HG02759 (cell line): ENCODE data around the gene METTL8.

ENCODE experiments used
- ATAC-seq: cut with Tn5 transposase; IDR thresholded peaks from one replicate; pipeline ENCODE4 v1.9.1; 2021; ENCODE audit warnings: mild to moderate bottlenecking, moderate library complexity; ENCODE audit not compliant: unreplicated experiment

The METTL8 gene, protein sequence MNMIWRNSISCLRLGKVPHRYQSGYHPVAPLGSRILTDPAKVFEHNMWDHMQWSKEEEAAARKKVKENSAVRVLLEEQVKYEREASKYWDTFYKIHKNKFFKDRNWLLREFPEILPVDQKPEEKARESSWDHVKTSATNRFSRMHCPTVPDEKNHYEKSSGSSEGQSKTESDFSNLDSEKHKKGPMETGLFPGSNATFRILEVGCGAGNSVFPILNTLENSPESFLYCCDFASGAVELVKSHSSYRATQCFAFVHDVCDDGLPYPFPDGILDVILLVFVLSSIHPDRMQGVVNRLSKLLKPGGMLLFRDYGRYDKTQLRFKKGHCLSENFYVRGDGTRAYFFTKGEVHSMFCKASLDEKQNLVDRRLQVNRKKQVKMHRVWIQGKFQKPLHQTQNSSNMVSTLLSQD

DNA sequence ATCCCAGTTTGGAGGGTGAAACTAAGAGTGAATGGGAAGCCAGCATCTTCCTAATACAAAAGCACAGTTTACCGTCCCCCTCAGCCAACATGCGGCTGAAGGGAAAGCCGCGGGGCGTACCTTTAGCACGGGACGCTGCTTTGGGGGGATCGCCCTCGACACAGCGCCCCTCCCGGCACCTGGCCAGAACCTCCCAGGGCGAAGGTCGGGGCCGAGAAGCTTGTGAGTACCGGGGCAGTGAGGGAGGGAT is at the start of gene METTL8:
Gene METTL8, minus strand, starts transcription at position 228 of the 250 bp plus-strand sequence. CDS start 41,805 bp downstream, outside the sequence.
- ATAC-seq: no peak

DNA sequence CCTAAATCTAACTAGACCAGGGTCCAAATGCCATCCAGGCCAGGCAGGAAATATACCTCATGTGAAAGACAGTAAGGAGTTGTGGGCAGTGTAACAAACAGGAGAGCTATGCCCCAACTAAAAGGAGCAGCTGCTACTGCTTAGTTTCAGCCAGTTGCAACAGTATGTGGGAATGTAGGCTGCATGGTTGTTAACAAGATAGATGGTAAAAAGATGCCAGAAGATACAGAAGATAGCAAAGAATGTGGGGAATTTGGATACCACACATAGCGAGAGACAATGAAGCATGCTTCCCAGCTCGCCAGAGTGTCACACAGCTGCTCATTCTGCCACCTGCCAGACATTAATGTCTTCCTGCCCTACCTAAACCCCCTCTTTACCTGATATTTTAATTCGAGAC is 49.1 kb upstream of the METTL8 start:
- ATAC-seq: no peak

DNA sequence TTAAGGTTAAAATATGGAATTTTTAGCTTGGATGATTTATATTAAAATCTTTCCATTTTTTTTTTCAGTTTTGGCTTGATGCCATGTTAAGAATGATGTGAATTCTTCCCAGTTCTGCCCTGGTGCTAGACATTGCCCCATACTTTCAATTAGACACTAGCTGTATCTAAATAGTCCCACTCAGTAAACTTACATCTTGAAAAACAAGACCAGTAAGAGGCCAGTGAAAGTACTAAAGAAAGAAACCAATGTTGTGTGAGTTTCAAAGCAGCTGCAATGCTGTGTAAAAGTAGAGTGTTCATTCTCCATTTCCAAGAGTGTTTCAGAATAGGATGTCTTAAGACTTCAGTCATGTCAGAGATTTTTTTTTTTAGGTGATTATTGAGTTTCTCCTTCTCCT is 48.5 kb upstream of the METTL8 start:
- ATAC-seq: no peak

DNA sequence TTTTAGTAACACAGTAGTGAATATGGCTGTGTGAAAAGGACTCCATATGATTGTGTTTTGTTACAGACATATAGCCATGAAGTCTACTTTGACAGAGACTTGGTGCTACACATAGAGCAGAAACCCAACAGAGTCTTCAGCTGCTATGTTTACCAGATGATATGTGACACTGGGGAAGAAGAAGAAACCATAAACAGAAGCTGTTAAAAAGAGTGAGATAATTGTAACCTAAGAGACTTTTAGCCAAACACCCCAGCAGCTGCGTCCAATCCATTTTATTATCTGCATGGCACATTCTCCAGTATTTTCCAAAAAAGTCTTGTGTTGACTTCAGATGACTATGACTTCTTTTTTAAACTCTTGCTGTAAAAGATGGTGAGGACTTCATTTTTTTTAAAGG is 47.1 kb upstream of the METTL8 start:
- no peak for ATAC-seq

DNA sequence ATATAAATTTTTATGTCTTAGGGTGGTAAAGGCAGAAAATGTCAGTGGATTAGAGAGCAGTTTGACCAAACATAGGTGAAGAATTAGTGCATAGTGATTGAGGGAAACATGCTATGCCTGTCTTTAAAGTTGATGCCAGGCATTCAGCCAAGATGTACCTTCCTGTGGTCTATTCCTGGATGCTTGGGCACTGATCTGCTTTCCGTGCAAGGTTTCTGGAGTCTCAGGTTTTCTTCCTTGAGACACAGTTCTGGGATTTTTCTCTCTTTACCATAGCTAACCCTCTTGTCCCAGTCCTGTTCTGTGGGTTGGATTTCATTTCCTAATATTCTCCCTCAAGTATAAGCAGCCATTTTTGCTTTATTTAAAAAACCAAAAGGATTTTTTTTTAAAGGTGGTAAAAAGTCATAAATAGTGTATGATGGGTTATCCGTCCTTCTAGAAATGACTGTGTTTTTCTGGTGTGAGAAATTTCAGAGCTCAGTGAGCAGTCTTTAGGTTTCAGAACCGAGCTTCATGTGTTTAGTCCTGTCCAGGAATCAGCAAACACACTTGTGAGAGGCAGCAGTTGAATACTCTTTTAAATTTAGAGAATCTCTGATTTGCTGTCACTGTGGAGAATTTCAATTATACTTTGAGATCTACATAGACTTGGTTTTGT is 45.5 kb upstream of the METTL8 start:
- no peak for ATAC-seq

DNA sequence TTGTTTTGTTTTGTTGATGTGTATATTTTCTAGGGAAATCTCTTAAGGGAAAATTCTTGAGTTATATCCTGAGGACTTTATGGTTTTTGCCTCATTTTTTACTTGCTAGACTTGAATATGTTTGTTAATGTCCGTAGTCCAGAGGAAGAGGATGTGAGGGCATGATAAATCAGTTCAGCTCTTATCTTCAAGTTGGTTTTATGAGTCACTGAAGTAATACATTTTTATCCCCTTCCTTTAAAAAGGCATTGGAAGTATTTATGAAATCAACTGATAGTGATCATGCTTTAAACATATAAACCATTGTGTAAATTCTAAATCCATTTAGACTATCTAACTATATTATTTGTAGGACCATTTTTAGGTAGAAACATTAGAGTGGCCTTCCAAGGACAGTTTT is 44.6 kb upstream of the METTL8 start:
- no peak for ATAC-seq

DNA sequence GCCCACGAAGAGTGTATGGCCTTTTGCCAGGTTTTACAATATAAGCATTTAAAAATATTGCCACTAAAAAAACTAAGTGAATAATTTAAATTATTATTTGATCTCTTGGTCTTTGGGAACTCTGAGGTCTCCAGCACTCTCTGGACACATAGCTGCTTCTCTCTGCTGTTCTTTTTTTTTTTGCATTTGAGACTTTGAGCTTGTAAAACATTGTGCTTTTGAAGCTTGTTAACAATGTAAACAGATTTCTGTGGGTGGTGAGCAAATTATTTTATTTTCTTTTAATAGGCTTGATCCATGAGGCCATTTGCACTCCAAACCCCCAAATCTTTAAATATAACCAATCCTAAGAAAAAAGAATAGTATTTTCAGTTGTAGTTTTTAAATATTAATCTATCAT is 42.2 kb upstream of the METTL8 start:
- ATAC-seq: no peak

DNA sequence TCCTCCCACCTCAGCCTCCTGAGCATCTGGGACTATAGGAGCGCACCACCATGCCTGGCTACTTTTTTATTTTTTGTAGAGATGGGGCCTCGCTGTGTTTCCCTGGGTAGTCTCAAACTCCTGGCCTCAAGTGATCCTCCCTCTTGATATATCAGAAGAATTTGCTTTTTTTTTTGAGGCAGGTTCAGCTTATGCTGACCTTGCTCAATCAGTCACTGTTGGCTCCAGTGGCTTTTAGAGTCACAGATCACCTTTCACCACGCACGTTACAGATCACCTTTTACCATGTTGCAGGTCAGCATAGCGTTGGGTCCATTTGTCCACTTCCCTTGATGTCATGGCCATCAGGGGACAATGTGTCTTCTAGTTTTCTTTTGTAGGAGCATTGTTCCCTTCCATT is 36.3 kb upstream of the METTL8 start:
- ATAC-seq: no peak

DNA sequence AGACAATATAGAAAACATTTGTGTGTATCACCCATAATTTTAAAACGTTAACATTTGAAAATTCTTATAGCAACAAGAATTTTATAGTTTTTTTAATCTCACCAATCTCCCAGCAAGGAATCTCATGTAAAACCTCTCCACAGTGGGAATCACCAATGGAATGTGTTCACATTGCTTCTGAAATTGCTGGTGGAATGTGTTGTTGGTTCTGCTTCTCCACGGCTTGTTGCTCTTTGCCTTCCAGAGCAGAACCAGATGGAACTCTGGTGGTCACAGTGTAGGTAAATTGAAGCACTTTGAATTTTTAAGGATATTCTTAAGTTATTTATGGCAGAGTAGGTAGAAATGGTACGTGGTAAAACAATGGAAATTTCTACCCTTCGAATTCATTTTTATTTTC is 35.4 kb upstream of the METTL8 start:
- no peak for ATAC-seq

DNA sequence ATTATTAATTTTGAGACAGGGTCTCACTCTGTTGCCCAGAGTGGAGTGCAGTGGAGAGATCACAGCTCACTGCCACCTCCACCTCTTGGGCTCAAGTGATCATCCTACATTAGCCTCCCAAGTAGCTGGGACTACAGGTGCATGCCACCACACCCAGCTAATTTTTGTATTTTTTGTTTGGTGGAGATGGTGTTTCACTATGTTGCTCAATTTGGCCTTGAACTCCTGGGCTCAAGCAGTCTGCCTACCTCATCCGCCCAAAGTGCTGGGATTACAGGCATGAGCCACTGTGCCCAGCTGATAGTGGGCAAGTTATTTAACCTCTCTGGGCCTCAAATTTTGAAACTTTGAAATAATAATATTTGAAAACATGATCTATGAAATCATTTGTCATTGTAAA is 26.7 kb upstream of the METTL8 start:
- ATAC-seq: no peak

DNA sequence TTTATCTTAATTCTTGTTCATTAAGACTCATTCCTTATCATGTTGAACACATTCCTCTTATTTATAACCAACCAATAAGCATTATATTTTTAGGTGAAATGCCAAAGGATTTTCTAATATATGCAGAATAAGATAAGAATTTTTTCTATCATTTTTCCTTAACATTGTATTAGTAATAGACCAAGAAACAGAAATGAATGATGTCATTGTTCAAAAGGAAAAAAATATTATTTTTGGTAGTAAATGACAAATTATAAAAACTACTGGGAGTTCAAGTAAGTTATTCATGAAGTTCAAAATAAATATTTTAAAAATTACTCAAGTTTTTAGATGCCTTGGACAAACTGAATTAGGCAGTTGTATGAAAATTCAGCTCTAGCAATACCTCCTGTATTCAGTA is 25.7 kb upstream of the METTL8 start:
- ATAC-seq: no peak

DNA sequence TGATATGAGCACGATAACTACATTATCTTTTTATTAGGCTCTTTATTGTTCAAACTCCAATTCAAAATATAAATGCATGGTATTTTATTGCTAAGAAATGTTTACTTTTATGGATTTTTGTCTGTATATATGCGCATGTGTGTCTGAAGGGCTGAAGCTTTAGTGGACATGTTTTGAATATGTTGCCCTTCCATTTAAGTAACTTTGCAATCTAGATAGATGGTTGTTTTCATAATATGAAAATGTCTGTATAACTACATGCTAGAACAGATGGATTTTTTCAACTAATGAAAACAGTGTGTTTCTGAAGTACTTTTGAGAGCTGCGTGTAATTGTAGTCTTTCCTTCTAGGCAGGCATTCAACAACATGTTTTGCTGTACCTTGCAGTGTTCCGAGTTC is 19.0 kb upstream of the METTL8 start:
- no peak for ATAC-seq

DNA sequence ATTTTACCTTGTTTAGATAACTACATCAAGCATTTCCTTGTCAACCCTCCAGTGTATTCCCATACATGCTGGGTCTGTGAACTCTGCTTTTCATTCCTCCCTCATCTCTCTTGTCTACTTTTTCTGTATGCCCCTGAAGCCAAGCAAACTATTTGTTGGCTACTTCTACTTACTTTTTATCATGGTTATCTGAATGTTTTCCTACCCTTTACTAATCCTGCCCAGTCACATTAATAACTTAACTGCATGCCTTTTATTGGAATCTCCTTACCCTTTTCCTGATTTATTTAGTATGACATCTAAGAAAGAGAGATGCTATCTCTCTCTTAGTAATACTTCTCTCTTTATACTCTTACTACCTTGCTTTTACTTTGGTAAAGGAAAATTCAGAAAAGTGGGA is 17.3 kb upstream of the METTL8 start:
- no peak for ATAC-seq

DNA sequence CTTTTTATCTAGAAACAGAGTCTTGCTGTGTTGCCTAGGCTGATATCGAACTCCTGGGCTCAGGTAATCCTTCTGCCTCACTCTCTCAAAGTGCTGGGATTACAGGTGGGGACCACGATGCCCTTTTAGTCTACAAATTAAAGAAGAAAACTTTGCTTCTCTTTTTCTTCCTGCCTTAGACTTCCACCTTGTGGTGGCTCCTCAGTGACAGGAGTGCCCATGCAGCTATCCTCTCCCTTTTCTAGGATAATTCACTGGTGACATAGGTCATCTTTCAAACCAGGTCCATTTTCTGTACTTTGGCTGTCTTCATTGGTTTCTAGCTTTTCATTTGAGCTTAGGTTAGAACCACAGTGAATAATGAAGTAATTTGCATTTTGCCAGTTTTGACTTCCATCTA is 13.9 kb upstream of the METTL8 start:
- ATAC-seq: no peak

DNA sequence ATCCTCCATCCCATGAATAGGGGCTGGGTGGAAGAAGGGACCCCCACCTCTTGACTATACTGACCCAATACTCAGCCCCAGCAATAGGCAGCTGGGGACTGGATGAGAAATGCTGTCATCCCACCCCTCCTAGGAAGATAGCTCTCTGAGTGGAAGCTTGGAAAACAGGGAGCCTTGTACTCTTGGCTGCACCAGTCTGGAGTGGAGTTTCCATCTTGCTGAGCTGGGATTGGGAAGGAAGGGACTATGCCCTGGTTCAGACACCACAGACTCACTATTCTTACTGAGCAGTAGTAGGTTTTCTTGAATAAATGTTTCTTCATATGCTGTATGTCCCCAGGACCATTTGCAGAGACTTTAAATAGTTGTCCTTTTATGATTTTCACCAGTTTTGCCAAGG is 7.7 kb upstream of the METTL8 start:
- ATAC-seq: no peak

DNA sequence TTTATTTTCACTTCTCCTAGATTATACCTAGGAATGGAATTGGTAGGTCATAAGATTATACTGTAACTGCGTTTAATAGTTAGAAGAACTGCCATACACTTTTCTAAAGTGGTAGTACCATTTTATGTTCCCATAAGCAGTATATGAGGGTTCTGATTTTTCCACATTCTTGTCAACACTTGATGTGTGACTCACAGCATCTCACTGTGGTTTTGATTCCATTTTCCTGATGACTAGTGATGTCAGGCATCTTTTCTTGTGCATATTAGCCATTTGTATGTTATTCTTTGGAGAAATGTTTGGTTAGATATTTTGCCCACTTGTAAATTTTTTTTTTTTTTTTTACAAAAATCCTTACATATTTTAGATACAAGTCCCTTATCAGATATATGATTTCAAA is 2.5 kb upstream of the METTL8 start:
- no peak for ATAC-seq

DNA sequence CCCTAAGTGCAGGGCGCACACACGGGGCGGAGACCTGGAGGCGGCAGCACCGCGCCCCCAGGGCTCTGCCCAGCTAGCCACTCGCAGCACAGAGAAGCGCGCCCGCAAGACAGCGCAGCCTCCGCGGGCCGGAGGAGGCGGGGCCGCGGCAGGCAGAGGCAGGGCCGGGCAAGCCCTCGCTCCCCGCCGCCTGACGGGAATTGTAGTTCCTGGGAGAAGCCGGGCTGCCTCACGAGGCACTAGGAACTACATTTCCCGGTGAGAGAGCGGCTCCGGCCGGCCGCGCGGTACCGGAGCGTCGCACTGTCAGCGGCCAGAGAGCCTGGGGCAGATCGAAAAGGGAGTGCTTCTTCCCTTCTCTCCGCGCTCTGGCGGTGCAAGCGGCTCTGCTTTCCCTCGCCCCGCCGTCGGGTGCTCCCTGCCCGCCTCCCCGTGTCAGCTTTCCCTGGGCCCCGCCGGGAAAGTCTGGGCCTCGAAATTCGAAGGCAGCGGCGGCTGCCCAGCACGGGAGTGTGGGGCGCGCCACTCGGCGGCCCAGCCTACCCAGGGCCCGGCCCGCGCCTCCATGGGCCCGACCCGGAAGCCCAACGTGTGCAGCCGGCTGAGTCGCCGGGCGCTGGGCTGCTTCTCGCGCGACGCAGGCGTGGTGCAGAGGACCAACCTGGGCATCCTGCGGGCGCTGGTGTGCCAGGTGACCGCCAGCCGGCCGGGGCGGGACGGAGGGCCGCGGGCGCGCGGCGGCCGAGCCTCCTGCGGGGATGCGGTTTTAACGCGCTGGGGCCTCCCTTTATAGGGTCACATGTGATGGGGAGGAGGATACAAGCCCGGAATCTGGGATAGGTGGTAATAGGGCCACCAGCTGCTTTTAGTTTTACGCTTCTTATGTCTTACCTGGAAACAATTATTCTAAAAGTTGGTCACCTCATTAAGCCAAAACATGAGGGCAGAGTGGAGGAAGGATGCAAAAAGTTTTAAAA is 511 bp upstream of the METTL8 start, which contains the start of gene DCAF17:
Gene DCAF17, plus strand, starts transcription at position 214 of the 977 bp plus-strand sequence. Its CDS starts 352 bp downstream, at position 566.
- peak; percentile 93 for ATAC-seq

DNA sequence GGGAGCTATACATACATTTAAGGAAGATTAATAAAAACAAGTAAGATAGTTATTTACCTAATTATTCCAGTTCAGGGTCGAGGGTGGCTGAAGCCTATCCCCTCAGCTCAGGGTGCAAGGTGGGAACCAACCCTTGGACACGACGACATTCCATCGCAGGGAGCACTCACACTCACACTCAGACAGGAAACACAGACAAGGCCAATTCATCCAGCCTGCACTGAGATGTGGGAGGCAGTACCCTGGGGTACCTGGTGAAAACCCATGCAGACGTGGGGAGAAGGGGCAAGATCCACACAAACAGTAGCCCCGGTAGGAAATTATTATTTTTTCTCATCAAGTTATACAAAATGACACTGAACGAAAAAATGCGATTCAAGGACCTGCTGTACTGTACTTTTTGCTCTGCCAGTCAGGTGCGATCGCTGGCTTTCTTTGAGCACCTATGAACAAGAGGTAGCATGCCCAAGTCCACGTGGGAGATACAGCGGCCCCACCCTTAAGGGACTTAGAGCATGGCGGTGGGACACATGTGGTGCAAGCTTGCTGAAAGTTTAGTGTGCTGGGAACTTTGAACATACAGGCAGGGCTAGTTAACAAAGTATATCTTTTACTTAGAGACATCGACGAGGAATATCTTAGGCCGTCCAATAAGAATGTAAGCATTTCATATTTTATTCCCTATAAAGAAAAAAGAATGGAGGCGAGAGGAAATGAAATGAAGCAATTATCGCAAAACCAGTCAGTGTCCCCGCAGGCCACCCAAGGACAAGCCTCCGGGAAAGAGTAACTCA is 624 bp downstream of the METTL8 start:
- no peak for ATAC-seq

DNA sequence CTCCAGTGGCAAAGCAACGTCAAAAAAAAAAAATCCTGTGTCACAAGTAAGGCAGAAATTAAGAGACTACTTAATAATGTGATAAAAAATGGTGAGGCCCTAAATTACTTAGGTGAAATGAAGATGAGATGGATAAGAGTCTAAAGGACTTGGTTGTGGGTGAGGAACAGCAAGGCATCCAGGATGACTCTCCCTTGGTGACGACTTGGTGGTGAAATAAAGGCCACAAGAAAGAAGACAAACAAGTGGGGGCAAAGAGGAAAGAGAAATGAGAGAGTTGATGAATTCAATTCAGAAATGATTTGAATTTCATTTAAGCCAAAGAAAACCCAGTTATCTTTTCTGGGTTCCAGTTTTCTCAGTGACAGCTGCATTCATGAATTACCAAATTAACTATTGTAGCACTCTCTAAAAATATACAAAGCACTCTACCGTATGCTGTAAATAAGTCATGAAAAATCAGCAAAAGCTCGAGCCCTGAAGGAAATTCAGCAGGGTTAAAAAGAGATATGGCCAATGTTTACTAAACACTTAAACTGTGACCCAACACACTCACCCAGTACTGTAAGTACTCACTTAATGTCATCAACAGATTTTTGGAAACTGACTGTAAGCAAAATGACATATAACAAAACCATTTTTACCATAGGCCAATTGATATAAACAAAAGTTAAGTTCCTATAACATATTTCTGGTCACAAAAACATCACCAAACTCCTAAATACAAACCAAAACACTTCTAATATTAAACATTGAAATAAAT is 1.4 kb downstream of the METTL8 start:
- no peak for ATAC-seq

DNA sequence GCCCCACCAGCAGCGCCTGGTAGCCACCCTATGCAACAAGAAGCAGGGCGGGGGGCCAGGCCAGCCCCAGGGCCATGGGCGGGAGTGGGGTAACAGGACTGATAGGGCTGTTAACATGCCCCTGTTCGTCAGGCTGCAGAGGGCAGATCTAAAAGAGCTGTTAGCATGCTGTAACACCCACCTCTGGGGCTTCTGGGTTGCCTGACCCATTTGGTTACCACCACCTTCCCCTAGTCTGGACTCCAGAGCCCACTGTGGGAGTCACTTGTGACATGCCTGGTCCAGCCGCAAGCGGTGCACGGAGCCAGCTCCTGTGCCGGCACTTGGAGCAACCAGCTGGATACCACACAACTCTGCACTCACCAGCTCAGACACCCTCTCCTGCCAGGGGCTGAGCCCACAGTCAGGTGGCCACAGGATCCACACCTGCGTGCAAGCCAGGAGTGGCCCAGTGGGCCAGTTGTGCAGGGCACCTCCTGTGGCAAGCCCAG is 2.1 kb downstream of the METTL8 start:
- ATAC-seq: no peak
